Activated naive CD8-positive, alpha-beta T cell treated with anti-CD3 and anti-CD28 coated beads, Interleukin-2, amount 50 U/mL, for 16 hours (primary cell): Measurements from ENCODE around the gene TMEM186.
"Not testable (repeated sequence)": the region's sequence is repeated elsewhere in the genome, so short reads cannot be mapped to it uniquely, and the experiment has no call there.

ENCODE experiments used
- DNase-seq: peaks from one replicate; pipeline ENCODE4 v3.0.0-alpha.2; 2020; ENCODE audit warnings: low read depth, low spot score

The TMEM186 gene

GRCh38 chr16:8812162-8812843, 14.9 kb upstream of the TMEM186 start:
- DNase-seq = no peak

GRCh38 chr16:8808613-8809353, 11.3 kb upstream of the TMEM186 start:
- no peak for DNase-seq

- no peak for DNase-seq
Measured at GRCh38 chr16:8808009-8808408, 10.6 kb upstream of the TMEM186 start.

- no peak for DNase-seq
Measured at GRCh38 chr16:8807189-8807588, 9.8 kb upstream of the TMEM186 start.

GRCh38 chr16:8806272-8806983, 9.0 kb upstream of the TMEM186 start:
- no peak for DNase-seq

GRCh38 chr16:8804313-8804712, 6.9 kb upstream of the TMEM186 start:
- no peak for DNase-seq

- not testable (repeated sequence) for DNase-seq
Measured at GRCh38 chr16:8803733-8804132, 6.3 kb upstream of the TMEM186 start.

GRCh38 chr16:8801701-8802100, 4.3 kb upstream of the TMEM186 start:
- DNase-seq = no peak

GRCh38 chr16:8798535-8799157, 1.2 kb upstream of the TMEM186 start:
- no peak for DNase-seq

- no peak for DNase-seq
Measured at GRCh38 chr16:8798174-8798527, 712 bp upstream of the TMEM186 start.

- DNase-seq = no peak
Measured at GRCh38 chr16:8796469-8797363, 723 bp downstream of the TMEM186 start.

- DNase-seq = no peak
Measured at GRCh38 chr16:8795818-8796217, 1.6 kb downstream of the TMEM186 start.

- no peak for DNase-seq
Measured at GRCh38 chr16:8795091-8795490, 2.3 kb downstream of the TMEM186 start.

GRCh38 chr16:8788578-8789172, 8.8 kb downstream of the TMEM186 start:
- no peak for DNase-seq

- not testable (repeated sequence) for DNase-seq
Measured at GRCh38 chr16:8786316-8786715, 11.1 kb downstream of the TMEM186 start.

- no peak for DNase-seq
Measured at GRCh38 chr16:8785408-8785807, 12.0 kb downstream of the TMEM186 start.

GRCh38 chr16:8782673-8783072, 14.8 kb downstream of the TMEM186 start:
- no peak for DNase-seq

- DNase-seq = no peak
Measured at GRCh38 chr16:8781797-8782196, 15.6 kb downstream of the TMEM186 start.

GRCh38 chr16:8777217-8777616, 20.2 kb downstream of the TMEM186 start:
- DNase-seq = no peak

- DNase-seq = no peak
Measured at GRCh38 chr16:8776129-8776584, 21.3 kb downstream of the TMEM186 start.

- no peak for DNase-seq
Measured at GRCh38 chr16:8775359-8775758, 22.1 kb downstream of the TMEM186 start.
